NCI-H1436 treated with DMSO at 0.1 percent for 48 hours (cell line): Measurements from ENCODE around the gene RAB3C.
A peak's percentile ranks its signal among the peaks of the same experiment; 100 is the strongest.
"Not testable (repeated sequence)": the region's sequence is repeated elsewhere in the genome, so short reads cannot be mapped to it uniquely, and the experiment has no call there.

Source experiments
- DNase-seq: peaks from one replicate; lab custom pipeline; 2025; lab: John Stamatoyannopoulos, UW

Gene RAB3C, protein sequence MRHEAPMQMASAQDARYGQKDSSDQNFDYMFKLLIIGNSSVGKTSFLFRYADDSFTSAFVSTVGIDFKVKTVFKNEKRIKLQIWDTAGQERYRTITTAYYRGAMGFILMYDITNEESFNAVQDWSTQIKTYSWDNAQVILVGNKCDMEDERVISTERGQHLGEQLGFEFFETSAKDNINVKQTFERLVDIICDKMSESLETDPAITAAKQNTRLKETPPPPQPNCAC

DNA sequence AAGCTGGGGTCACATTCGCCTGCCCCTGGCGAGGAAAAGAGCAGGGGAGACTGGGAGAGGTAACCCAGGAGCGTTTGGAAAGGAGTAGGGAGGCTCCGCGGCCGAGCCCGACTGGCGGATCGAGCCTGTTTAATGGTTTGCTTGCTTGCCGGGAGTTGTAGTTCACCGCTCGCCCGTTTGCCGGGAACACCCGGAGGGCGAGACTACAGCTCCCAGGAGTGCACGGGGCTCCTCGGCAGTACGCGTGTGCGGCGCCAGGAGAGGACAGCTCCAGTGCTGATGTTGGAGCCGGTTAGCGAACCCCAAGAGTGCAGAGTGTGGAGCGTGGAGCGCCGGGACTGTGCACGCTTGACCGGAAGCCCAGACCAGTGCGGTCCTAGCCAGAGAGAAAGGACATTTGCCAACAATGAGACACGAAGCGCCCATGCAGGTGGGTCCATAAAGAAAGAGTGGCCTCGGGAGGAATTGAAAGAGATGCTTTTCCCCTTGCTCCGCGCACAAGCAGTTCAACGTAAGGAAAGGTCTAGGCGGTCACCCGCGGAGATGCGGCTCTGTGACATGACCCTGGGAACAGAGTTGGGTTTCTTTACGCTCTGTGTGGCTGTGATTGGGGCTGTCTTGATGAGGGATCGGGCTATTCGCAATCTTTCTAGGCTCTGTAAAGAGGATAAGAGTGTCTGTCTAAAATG, at the start of gene RAB3C:
Gene RAB3C (plus strand): TSS at position 273 of the 689 bp plus-strand sequence. CDS start 134 bp downstream, at position 407.
- DNase-seq: peak; percentile 64

DNA sequence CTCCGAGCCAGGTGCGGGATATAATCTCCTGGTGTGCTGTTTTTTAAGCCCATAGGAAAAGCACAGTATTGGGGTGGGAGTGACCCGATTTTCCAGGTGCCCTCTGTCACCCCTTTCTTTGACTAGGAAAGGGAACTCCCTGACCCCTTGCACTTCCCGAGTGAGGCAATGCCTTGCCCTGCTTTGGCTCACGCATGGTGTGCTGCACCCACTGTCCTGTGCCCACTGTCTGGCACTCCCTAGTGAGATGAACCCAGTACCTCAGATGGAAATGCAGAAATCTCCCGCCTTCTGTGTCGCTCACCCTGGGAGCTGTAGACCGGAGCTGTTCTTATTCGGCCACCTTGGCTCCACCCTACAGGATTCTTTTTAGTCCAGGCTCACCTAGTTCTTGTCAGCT, 40.9 kb upstream of the RAB3C start:
- not testable (repeated sequence) for DNase-seq

DNA sequence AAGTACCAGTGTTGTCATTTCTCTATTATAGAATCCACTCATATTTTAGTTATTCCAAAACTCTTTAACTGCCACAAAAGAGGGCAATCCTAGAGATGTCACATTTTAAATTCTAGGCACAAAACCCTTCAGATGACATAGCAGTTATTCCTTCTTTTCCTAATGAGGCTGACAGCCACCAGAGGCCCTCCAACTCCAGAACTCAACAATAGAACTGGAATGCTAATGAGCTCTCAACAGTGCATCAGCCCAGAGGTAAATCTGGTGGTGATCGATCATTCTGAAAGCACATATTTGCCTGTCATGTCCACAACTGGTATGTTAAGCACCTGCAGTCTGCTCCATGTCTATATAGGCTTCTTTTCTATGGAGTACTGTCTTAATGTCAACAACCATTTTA, 40.2 kb upstream of the RAB3C start:
- no peak for DNase-seq

DNA sequence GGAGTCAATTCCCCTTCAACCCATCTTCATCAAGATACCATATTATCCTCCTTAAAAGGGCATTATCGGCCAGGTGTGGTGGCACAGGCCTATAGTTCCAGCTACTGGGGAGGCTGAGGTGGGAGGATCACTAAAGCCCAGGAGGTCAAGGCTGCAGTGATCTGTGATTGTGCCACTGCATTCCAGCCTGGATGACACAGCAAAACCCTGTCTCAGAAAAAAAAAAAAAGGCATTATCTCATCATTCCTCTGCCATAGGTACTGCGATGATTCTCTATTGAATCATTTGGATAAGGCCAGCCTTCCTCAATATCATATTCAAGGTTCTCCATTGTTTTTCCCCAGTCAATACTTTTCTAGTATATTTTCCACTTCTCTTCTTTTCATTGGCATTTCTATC, 39.2 kb upstream of the RAB3C start:
- DNase-seq: no peak

DNA sequence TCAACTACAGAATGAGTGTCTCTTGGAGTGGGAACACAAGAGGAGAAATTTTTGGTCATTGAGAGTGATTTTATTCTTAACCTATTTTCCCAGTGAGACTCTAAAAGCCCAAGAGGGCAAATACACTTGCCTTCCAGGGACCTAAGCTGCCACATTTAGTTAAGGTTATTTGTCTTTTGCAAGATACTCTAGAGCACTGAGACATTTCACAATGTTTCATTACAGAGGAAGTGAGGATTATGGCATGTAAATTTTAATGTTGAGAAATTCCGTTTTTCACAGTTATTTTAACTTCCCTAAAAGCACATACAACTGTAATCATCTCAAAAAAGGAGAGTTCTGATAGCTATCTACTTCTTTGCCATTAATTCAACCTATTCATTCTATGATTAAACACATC, 38.7 kb upstream of the RAB3C start:
- no peak for DNase-seq

DNA sequence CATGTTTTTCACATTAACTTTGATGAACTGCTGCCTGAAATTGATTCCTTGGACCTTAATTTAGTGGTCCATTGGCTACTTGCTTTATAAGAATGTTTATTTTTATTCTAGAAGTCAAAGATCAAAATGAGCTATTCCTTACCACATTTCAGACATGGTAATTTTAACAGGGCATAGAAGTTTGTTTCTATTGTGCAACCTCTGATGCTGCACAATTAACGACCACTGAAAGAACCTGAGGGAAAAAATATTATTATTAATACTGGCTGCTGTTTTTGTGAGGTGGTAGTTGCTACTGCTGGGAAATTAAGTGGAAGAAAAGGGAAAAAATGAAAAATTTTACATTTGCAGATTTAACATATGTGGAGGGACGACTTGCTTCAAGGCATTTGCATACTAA, 37.9 kb upstream of the RAB3C start:
- no peak for DNase-seq

DNA sequence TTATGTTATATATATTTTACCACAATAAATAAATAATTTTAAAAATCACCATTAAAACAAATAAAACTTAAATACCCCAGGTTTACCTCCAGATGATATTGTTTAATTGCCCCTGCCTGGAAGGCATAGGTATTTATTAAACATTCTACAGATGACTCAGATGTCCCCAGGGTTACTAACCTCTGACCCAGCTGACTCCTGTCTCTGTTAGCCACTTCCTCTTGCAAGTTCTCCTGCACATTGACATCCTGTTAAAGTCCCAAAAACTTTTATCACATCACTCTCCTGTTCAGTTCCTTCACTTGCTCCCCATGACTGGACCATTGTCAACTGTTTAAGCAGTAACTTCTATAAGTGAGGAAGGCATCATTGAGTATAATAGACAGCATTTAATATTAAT, 37.0 kb upstream of the RAB3C start:
- DNase-seq: no peak

DNA sequence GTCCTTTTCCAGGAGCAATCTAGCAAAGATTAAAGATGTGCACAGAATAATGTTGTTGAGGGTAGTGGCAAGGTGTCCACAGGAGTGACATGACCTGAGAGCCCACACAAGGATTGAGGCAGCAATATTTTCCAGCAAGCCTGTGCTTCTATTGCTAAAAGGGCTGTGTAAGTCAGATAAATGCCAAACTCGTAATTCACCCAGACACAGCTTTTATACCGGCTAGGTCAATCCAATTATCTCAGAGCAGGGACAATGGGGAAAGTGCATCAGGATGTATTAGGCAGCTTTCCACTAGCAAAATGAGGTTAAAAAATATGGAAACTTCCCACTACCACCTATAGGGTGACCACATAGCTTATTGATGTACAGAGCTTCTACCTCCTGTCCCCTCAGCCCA, 34.8 kb upstream of the RAB3C start:
- DNase-seq: no peak

DNA sequence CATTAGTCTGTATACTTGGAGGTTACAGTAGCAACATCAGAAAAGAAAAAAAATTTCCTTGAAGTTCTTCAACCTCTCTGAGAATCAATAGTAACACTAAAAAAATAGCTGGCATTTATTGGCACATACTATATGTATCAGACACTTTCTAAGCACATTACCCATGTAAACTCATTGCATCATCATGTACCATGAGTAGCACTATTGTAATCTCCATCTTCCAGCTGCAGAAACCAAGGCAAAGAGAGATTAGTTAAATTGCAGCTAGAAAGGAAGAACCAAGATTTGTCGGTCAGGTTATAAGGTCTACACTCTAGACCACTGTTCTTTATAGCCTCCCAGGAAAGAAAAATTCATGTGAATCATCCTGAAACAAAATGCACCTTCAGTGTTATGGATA, 31.4 kb upstream of the RAB3C start:
- no peak for DNase-seq

DNA sequence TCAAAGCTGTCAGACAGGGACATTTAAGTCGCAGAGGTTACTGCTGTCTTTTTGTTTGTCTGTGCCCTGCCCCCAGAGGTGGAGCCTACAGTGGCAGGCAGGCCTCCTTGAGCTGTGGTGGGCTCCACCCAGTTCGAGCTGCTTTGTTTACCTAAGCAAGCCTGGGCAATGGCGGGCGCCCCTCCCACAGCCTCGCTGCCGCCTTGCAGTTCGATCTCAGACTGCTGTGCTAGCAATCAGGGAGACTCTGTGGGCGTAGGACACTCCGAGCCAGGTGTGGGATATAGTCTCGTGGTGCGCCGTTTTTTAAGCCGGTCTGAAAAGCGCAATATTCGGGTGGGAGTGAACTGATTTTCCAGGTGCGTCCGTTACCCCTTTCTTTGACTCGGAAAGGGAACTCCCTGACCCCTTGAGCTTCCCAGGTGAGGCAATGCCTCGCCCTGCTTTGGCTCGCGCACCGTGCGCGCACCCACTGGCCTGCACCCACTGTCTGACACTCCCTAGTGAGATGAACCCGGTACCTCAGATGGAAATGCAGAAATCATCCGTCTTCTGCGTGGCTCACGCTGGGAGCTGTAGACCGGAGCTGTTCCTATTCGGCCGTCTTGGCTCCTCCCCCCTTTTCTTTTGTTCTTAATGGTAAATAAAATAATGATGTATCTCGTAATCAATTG, 25.1 kb upstream of the RAB3C start:
- DNase-seq: not testable (repeated sequence)

DNA sequence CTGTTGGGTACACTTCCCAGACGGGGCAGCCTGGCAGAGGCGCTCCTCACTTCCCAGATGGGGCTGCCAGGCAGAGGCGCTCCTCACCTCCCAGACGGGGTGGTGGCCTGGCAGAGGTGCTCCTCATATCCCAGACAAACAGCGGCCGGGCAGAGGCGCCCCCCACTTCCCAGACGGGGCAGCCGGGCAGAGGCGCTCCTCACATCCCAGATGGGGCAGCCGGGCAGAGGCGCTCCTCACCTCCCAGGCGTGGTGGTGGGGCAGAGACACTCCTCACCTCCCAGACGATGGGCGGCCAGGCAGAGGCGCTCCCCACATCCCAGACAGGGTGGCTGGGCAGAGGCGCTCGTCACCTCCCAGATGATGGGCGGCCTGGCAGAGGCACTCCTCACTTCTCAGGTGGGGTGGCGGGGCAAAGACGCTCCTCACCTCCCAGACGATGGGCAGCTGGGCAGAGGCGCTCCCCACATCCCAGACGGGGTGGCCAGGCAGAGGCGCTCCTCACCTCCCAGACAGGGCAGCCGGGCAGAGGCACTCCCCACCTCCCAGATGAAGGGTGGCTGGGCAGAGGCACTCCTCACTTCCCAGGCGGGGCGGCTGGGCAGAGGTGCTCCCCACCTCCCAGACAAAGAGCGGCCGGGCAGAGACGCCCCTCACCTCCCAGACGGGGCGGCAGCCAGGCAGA, 19.7 kb upstream of the RAB3C start:
- not testable (repeated sequence) for DNase-seq

DNA sequence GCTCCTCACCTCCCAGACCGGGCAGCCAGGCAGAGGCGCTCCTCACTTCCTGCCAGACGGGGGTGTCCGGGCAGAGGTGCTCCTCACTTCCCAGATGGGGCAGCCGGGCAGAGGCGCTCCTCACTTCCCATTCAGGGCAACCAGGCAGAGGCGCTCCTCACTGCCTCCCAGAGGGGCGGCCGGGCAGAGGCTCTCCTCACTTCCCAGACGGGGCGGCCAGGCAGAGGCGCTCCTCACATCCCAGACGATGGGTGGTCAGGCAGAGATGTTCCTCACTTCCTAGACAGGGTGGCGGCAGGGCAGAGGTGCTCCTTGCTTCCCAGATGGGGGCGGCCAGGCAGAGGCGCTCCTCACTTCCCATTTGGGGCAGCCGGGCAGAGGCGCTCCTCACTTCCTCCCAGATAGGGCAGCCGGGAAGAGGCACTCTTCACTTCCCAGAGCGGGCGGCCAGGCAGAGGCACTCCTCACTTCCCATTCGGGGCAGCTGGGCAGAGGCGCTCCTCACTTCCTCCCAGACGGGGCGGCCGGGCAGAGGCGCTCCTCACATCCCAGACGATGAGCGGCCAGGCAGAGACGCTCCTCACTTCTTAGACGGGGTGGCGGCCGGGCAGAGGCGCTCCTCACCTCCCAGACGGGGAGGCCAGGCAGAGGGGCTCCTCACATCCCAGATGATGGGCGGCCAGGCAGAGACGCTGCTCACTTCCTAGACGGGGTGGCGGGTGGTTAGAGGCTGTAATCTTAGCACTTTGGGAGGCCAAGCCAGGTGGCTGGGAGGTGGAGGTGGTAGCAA, 18.6 kb upstream of the RAB3C start:
- DNase-seq: not testable (repeated sequence)

DNA sequence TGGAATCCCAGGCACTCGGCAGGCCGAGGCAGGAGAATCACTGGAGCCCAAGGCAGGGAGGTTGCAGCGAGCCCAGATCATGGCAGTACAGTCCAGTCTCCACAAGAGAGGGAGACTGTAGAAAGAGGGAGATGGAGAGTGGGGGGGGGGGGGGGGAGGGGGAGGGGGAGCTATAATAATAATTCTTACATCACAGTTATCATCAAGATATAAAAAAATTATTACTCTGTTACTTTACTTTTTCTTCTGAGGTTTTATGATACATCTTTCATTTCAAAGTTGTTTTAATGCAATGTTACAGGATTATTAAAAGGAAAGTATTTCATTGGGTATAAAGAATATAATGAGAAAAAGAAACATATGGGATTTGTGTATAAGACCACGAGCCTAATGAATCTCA, 17.8 kb upstream of the RAB3C start:
- no peak for DNase-seq

DNA sequence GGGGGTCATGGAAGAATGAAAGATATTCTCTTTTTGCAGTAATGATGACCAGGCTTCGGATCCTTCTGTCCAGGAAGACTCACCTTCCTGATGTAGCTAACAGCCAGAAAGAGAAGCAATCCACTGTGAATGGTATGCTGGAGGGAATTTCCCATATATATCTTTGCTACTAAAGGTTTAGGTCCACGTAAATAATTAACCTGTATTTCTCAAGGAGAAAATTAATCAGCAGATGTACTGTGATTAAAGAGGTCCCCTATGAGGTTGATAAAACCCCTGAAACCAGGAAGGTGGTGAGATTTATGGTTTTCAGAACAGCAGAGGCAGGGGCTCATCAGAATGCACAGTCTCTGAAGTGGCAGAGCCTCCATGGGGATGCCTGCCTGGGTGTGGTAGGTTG, 11.4 kb upstream of the RAB3C start:
- DNase-seq: no peak

DNA sequence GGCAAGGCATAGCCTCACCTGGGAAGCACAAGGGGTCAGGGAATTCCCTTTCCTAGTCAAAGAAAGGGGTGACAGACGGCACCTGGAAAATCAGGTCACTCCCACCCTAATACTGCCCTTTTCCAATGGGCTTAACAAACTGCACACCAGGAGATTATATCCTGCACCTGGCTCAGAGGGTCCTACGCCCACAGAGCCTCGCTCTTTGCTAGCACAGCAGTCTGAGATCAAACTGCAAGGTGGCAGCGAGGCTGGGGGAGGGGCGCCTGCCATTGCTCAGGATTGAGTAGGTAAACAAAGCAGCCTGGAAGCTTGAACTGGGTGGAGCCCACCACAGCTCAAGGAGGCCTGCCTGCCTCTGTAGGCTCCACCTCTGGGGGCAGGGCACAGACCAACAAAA, 9.9 kb upstream of the RAB3C start:
- DNase-seq: not testable (repeated sequence)

DNA sequence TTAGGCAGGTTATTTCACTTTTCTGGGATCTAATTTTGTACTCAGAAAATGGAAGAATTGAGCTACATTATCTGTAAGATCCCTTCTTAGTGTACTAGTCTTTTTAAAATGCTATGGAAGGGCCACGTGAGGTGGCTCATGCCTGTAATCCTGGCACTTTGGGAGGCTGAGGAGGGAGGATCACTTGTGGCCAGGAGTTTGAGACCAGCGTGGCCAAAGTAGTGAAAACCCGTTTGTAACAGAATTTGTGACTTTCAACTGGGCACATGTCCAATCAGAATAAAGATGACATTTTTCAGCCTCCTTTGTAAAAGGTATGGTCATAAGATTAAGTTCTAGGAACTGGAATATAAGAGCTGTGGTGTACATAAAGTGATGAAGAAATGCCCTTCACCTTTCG, 3.1 kb upstream of the RAB3C start:
- no peak for DNase-seq

DNA sequence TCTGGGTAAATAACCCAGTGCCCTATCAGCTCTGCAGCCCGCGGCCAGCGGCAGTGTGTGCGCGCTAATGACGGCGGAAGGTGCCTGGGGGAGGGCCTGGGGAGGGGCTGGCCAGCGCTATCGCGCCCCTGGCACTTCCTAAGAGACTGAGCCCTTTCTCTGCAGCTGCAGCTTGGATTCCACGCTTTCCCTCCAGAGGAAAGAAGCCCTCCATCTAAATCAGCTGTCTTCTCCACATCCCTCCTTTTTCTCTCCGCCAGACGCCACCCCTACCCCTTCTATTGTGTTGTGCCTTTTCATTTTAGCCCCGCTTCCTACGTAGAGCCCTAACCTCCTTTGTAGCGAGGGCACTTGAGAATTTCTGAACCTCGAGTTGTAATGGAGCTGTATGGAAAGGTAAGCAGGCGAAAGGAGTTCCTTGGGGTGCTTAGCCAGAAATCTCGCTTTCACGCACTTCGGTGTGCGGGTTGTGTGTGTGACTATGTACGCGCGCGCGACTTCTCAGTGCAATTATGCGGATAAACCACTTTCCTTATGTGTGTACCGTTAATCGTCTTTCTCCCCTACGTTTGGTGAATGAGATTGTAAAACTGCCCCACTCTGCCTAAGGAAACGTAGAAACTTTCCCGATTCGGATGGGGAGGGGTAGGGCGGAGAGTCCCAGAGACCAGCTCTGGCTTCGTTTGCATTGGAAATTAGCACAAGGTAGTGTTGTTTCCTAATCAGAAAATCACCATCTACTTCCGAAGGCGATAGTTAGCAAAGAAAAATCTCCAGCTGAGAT, 664 bp upstream of the RAB3C start:
- DNase-seq: no peak

DNA sequence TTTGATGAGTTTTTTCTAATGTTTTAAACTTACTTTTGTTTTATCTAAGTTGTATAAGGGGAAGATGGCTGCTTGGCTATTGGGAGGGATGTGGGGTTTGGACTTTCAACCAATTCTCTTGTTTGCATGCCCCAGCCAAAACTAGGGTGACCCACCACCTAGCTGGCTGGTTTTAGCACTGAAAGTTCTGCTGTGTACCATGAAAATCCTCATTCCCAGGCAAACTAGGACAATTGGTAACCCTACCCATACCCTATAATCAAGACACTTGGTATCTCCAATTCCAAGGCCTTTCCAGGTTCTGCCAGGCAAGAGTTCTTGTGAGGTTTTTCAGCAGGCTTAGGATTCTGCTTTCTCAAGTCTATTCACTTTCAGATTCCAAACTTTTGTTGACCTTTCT, 13.1 kb downstream of the RAB3C start:
- DNase-seq: no peak

DNA sequence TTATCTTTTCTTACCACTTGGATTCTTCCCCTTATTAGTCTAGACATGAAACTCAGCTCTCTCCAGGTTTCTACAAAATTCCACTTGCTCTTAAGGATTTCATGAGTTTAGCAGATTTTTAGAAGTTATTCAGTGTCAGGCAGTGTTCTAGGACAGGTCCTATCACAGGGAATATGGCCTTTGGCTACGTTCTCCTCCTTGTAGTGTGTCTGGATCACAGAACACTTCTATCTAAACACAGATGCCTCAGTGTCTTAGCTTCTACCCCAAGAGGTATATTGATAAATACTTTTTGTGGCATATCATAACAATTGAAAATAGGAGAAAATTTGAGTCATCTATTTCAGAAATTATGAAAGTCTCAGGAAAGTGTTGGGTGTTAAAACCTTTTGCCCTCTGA, 15.6 kb downstream of the RAB3C start:
- no peak for DNase-seq

DNA sequence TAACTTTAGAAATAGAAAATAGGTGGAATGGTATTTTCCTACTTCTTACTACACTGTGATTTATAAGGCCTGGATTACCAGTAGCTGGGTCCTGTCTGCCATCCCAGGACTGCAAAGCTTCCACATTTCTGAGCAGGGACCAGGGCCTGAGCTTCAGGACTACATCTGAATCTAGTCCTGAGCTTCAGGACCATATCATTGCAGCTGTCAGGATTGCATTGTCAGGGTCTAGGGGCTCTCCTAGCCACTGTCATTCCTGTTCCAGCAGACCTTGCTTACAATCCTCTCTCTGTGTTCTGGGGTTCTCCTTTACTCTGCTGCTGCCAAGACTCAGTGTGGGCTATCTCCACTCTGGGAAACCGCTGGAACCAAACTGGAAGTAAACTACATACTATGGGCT, 16.3 kb downstream of the RAB3C start:
- no peak for DNase-seq

DNA sequence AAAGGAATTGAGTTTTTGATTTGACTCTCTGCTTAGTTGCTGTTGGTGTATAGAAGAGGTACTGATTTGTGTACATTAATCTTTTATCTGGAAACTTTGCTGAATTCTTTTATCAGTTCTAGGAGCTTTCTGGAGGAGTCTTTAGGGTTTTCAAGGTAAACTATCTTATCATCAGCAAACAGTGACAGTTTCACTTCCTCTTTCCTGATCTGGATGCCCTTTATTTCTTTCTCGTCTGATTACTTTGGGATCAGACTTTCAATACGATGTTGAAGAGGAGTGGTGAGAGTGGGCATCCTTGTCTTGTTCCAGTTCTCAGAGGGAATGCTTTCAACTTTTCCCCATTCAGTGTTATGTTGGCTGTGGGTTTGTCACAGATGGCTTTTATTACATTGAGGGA, 17.7 kb downstream of the RAB3C start:
- not testable (repeated sequence) for DNase-seq
